Measurements from ENCODE around the gene PLEKHA7.

GRCh38 chr11:16745950-16746605 lies 268.1 kb downstream of the PLEKHA7 start:
- TF ChIP-seq, protein P1, sequence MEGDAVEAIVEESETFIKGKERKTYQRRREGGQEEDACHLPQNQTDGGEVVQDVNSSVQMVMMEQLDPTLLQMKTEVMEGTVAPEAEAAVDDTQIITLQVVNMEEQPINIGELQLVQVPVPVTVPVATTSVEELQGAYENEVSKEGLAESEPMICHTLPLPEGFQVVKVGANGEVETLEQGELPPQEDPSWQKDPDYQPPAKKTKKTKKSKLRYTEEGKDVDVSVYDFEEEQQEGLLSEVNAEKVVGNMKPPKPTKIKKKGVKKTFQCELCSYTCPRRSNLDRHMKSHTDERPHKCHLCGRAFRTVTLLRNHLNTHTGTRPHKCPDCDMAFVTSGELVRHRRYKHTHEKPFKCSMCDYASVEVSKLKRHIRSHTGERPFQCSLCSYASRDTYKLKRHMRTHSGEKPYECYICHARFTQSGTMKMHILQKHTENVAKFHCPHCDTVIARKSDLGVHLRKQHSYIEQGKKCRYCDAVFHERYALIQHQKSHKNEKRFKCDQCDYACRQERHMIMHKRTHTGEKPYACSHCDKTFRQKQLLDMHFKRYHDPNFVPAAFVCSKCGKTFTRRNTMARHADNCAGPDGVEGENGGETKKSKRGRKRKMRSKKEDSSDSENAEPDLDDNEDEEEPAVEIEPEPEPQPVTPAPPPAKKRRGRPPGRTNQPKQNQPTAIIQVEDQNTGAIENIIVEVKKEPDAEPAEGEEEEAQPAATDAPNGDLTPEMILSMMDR (IDR thresholded peaks at IDR 0.05): no peak
- TF ChIP-seq, protein P2, sequence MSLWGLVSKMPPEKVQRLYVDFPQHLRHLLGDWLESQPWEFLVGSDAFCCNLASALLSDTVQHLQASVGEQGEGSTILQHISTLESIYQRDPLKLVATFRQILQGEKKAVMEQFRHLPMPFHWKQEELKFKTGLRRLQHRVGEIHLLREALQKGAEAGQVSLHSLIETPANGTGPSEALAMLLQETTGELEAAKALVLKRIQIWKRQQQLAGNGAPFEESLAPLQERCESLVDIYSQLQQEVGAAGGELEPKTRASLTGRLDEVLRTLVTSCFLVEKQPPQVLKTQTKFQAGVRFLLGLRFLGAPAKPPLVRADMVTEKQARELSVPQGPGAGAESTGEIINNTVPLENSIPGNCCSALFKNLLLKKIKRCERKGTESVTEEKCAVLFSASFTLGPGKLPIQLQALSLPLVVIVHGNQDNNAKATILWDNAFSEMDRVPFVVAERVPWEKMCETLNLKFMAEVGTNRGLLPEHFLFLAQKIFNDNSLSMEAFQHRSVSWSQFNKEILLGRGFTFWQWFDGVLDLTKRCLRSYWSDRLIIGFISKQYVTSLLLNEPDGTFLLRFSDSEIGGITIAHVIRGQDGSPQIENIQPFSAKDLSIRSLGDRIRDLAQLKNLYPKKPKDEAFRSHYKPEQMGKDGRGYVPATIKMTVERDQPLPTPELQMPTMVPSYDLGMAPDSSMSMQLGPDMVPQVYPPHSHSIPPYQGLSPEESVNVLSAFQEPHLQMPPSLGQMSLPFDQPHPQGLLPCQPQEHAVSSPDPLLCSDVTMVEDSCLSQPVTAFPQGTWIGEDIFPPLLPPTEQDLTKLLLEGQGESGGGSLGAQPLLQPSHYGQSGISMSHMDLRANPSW (CRISPR knock-in tag; conservative IDR thresholded peaks at IDR 0.05; ENCODE audit: low read depth): no peak
- no peak for TF ChIP-seq E2F1 (CRISPR knock-in tag; IDR thresholded peaks at IDR 0.05)
- no peak for TF ChIP-seq ZNF138 (CRISPR knock-in tag; conservative IDR thresholded peaks at IDR 0.05)
- no peak for TF ChIP-seq TEAD1 (CRISPR knock-in tag; IDR thresholded peaks at IDR 0.05)
- TF ChIP-seq NR2C2 (CRISPR knock-in tag; IDR thresholded peaks at IDR 0.05): no peak

Measured in WTC11 (cell line).